PC-3 (cell line): ENCODE data around the gene P2RY2. TPM values are rescaled to one million over a fixed set of nuclear protein-coding genes. Genes with fewer than 3 reads are reported as not detected.

Source experiments
- ATAC-seq: fragments of 200-7000 bp; cut with Tn5 transposase; 2 replicates; pipeline ENCODE4 v1.9.1; 2020; ENCODE audit warnings: mild to moderate bottlenecking, moderate library complexity
- BruUV-seq: library from RNA; stranded (reverse); fragments of 400-500 nt; replicated peaks from 2 replicates; lab custom pipeline; 2021; lab: Mats Ljungman, UMichigan
- CTCF ChIA-PET: fragments of 300-600 bp; sonication (Branson Sonifier 250); formaldehyde crosslinking; loops from one replicate; lab custom pipeline; 2022; ENCODE audit warnings: antibody characterized with exemption; lab: Charles Lee
- POLR2A ChIA-PET: fragments of 300-600 bp; sonication (Branson Sonifier 250); formaldehyde crosslinking; loops from one replicate; lab custom pipeline; 2022; ENCODE audit warnings: antibody characterized with exemption; ENCODE audit not compliant: unreplicated experiment; lab: Charles Lee
- DNase-seq: peaks from one replicate; pipeline ENCODE4 v3.0.0-alpha.2; 2015
- H2AFZ ChIP-seq: fragments of 300-600 bp; sonication (generic); 2 replicates; pipeline ENCODE4 v1.6.0; 2016; ENCODE audit warnings: antibody characterized with exemption, low read length
- H3F3A ChIP-seq: fragments of 300-600 bp; sonication (generic); one replicate; pipeline ENCODE4 v1.6.0; 2017; ENCODE audit warnings: antibody characterized with exemption, low read length, control low read depth, mild to moderate bottlenecking; ENCODE audit not compliant: unreplicated experiment
- H3K27ac ChIP-seq: fragments of 300-600 bp; sonication (generic); 2 replicates; pipeline ENCODE4 v1.5.1; 2016; ENCODE audit warnings: mild to moderate bottlenecking, low read length
- H3K27me3 ChIP-seq: fragments of 300-600 bp; sonication (generic); 2 replicates; pipeline ENCODE4 v1.6.1; 2016; ENCODE audit warnings: low read length, mixed read lengths
- H3K36me3 ChIP-seq: fragments of 300-600 bp; sonication (generic); 2 replicates; pipeline ENCODE4 v1.6.1; 2016; ENCODE audit warnings: low read depth, mixed run types, low read length, mixed read lengths
- H3K4me1 ChIP-seq: fragments of 300-600 bp; sonication (generic); 2 replicates; pipeline ENCODE4 v1.5.1; 2016; ENCODE audit warnings: low read length; ENCODE audit not compliant: insufficient read depth
- H3K4me2 ChIP-seq: fragments of 300-600 bp; sonication (generic); 2 replicates; pipeline ENCODE4 v1.6.0; 2016; ENCODE audit warnings: low read length
- H3K4me3 ChIP-seq: fragments of 300-600 bp; sonication (generic); 2 replicates; pipeline ENCODE4 v1.5.1; 2016; ENCODE audit warnings: mild to moderate bottlenecking, low read length, mixed read lengths
- H3K79me2 ChIP-seq: fragments of 300-600 bp; sonication (generic); 2 replicates; pipeline ENCODE4 v1.6.1; 2017; ENCODE audit warnings: low read length, mixed read lengths
- H3K9ac ChIP-seq: fragments of 300-600 bp; sonication (generic); 2 replicates; pipeline ENCODE4 v1.6.0; 2016; ENCODE audit warnings: mild to moderate bottlenecking, low read length
- H3K9me2 ChIP-seq: fragments of 300-600 bp; sonication (generic); replicated peaks from 2 replicates; pipeline ENCODE4 v1.6.1; 2016; ENCODE audit warnings: mixed run types, low read length, mixed read lengths
- H3K9me3 ChIP-seq: fragments of 300-600 bp; sonication (generic); 2 replicates; pipeline ENCODE4 v1.6.1; 2016; ENCODE audit warnings: low read length, mixed read lengths
- H4K20me1 ChIP-seq: fragments of 300-600 bp; sonication (generic); 2 replicates; pipeline ENCODE4 v1.6.1; 2016; ENCODE audit warnings: low read length, mixed read lengths
- EZH2 ChIP-seq: fragments of 300-600 bp; sonication (generic); IDR thresholded peaks from one replicate; pipeline ENCODE4 v1.6.1; 2017; ENCODE audit warnings: antibody characterized with exemption, mild to moderate bottlenecking, low read length; ENCODE audit not compliant: unreplicated experiment
- EZH2phosphoT487 ChIP-seq: fragments of 300-600 bp; sonication (generic); IDR thresholded peaks from 2 replicates; pipeline ENCODE4 v1.6.1; 2018; ENCODE audit warnings: mild to moderate bottlenecking, antibody characterized with exemption, low read length, borderline replicate concordance
- intact Hi-C: fragments of 100-400 bp; cut with micrococcal nuclease; formaldehyde crosslinking; loops from 2 replicates; pipeline ENCODE4 v1.9.0; 2023
- total RNA-seq: library from RNA; depleted of rRNA; stranded (reverse); fragments of >200 nt; gene quantifications from 2 replicates; pipeline ENCODE4 v1.2.3, GENCODE V29; 2014
- TF ChIP-seq, protein P1 (sequence below): fragments of 300-600 bp; sonication (generic); conservative IDR thresholded peaks from 2 replicates; pipeline ENCODE4 v1.5.1; 2017; ENCODE audit warnings: antibody characterized with exemption, low read depth, mild to moderate bottlenecking, low read length

The P2RY2 gene
- total RNA-seq, 1 experiment from 2014 or later, result 54.8 TPM

DNA sequence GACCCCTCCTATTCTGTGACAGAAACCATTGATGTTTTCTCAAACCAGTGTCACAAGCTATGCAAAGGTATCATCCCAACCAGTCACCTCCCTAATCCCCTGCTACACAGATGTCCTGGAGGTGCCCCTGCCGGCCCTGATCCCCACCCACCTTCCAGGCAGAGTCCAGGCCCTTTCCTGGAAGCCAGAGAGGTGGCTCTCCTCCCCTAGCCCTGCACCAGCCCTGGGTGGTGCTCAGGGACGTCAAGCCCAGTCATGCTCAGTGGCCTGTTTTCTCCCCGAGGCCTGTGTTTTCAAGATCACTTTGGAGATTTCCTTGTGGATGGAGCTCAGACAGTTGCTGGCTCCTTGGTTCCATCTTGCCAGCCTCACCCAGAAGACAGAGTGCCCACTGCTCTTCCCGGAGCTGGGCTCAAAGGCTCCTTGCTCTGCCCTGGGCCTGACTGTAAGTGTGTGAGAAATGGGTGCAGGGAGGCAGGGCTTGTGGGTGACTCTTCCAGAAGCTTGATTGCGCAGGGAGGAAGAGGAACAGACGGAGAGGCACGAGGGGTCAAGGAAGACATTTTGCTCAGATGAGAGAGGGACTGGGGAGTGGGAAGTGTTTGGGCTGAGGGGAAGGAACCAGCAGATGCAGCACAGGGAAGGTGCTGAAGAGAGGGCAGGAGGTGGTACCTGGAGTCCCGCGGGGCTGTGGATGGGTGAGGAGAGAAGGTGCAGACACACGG, 65.4 kb downstream of the P2RY2 start:
- H3K9ac ChIP-seq, result no peak overlapping the region
- no peak for ATAC-seq
- H3F3A ChIP-seq, result no peaks in the 10 kb centered on the region
- no peaks in the 10 kb centered on the region for H4K20me1 ChIP-seq
- DNase-seq, result no peak
- TF ChIP-seq EZH2 (no peak), EZH2phosphoT487 (no peak)
- TF ChIP-seq, protein P1, sequence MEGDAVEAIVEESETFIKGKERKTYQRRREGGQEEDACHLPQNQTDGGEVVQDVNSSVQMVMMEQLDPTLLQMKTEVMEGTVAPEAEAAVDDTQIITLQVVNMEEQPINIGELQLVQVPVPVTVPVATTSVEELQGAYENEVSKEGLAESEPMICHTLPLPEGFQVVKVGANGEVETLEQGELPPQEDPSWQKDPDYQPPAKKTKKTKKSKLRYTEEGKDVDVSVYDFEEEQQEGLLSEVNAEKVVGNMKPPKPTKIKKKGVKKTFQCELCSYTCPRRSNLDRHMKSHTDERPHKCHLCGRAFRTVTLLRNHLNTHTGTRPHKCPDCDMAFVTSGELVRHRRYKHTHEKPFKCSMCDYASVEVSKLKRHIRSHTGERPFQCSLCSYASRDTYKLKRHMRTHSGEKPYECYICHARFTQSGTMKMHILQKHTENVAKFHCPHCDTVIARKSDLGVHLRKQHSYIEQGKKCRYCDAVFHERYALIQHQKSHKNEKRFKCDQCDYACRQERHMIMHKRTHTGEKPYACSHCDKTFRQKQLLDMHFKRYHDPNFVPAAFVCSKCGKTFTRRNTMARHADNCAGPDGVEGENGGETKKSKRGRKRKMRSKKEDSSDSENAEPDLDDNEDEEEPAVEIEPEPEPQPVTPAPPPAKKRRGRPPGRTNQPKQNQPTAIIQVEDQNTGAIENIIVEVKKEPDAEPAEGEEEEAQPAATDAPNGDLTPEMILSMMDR, result no peak
- no peaks in the 10 kb centered on the region for H3K27me3 ChIP-seq
- H3K36me3 ChIP-seq, result no peaks in the 10 kb centered on the region
- BruUV-seq, result no TSS peak
- no peak overlapping the region for H3K4me2 ChIP-seq
- H3K27ac ChIP-seq, result no peak overlapping the region
- intact Hi-C loops, result loop anchor here (10.0 kb wide), 1 partner anchor 359 kb away; no protein-coding TSS in a partner anchor
- ChIA-PET CTCF (no interaction called here), POLR2A (no interaction called here)
- H3K9me3 ChIP-seq, result no peaks in the 10 kb centered on the region
- H2AFZ ChIP-seq, result no peak overlapping the region
- no peak overlapping the region for H3K4me3 ChIP-seq
- peaks cover under 1% of the 10 kb centered on the region; the same call in 1 of the 2 replicates for H3K4me1 ChIP-seq
- no peaks in the 10 kb centered on the region for H3K9me2 ChIP-seq
- H3K79me2 ChIP-seq, result no peaks in the 10 kb centered on the region

DNA sequence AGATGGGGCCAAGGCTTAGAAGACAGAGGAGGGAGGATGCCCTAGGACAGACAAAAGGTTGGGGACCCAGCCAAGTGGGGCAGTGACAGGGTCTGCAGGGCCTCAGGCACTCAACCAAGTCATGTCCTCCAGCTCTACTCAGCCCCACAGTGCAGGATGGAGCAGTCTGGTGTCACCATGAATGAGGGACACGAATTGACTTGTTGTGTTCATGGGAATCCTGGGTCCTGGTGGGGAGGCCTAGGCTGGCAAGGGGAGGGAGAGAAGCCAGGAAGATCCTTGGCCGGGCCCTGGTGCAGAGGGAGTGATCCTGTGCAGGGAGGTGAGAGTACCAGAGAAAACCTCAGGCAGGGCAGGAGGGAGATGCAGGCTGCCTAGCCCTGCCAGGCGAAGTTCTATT, 66.0 kb downstream of the P2RY2 start:
- H3K79me2 ChIP-seq, result no peaks in the 10 kb centered on the region
- no peaks in the 10 kb centered on the region for H3K36me3 ChIP-seq
- no peak overlapping the region for H3K4me3 ChIP-seq
- POLR2A ChIA-PET, result no interaction called here
- H3K9me2 ChIP-seq, result no peaks in the 10 kb centered on the region
- H3K27me3 ChIP-seq, result no peaks in the 10 kb centered on the region
- no peak for TF ChIP-seq EZH2phosphoT487
- TF ChIP-seq EZH2, result no peak
- TF ChIP-seq, protein P1, result no peak
- no peaks in the 10 kb centered on the region for H3K9me3 ChIP-seq
- intact Hi-C loops, result loop anchor here (10.0 kb wide), 1 partner anchor 359 kb away; no protein-coding TSS in a partner anchor
- H3K4me1 ChIP-seq, result peaks cover 7% of the 10 kb centered on the region
- no peak overlapping the region for H3K4me2 ChIP-seq
- CTCF ChIA-PET, result no interaction called here
- H3F3A ChIP-seq, result no peaks in the 10 kb centered on the region
- ATAC-seq (no peak), DNase-seq (no peak)
- no peak overlapping the region for H3K9ac ChIP-seq
- BruUV-seq, result no TSS peak
- no peak overlapping the region for H3K27ac ChIP-seq
- H2AFZ ChIP-seq, result no peak overlapping the region
- no peaks in the 10 kb centered on the region for H4K20me1 ChIP-seq

DNA sequence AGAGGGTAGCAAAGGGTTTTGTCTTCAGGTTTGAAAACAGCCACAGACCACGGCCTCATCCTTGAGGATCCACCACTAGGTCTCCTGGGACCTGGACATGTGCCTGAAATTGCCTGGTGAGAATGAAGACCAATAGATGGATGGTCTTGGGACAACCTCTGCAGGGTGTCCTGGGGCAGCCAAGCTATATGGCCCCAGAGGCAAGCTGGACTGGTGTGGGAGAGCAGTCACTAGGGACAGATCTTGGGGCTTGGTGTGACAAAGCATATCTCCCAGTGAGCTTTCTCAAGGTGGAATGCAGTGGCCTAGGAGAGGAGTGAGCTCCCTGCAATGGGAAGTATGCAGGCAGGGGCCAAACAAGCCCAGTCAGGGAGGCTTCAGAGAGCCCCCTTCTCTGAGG, 67.6 kb downstream of the P2RY2 start:
- no TSS peak for BruUV-seq
- H3F3A ChIP-seq, result no peaks in the 10 kb centered on the region
- H3K27me3 ChIP-seq, result no peaks in the 10 kb centered on the region
- intact Hi-C loops, result loop anchor here (5.0 to 10.0 kb wide), 2 partner anchors 38 to 361 kb away; no protein-coding TSS in a partner anchor
- ChIA-PET CTCF (no interaction called here), POLR2A (no interaction called here)
- no peak overlapping the region for H3K4me3 ChIP-seq
- no peak for DNase-seq
- H3K9me3 ChIP-seq, result no peaks in the 10 kb centered on the region
- ATAC-seq, result no peak
- H3K9ac ChIP-seq, result no peak overlapping the region
- H3K4me2 ChIP-seq, result no peak overlapping the region
- no peak overlapping the region for H3K27ac ChIP-seq
- H3K9me2 ChIP-seq, result no peaks in the 10 kb centered on the region
- TF ChIP-seq EZH2 (no peak), EZH2phosphoT487 (no peak)
- TF ChIP-seq, protein P1, result no peak
- H2AFZ ChIP-seq, result no peak overlapping the region
- H3K36me3 ChIP-seq, result no peaks in the 10 kb centered on the region
- peaks cover 11% of the 10 kb centered on the region for H3K4me1 ChIP-seq
- no peaks in the 10 kb centered on the region for H4K20me1 ChIP-seq
- no peaks in the 10 kb centered on the region for H3K79me2 ChIP-seq
